HG03066 (cell line): ENCODE data around the gene ALLC.
"Not testable (repeated sequence)": the region's sequence is repeated elsewhere in the genome, so short reads cannot be mapped to it uniquely, and the experiment has no call there.

Experiments used
- ATAC-seq: cut with Tn5 transposase; IDR thresholded peaks from one replicate; pipeline ENCODE4 v1.9.1; 2021; ENCODE audit warnings: low read depth; ENCODE audit not compliant: unreplicated experiment

Gene ALLC

DNA sequence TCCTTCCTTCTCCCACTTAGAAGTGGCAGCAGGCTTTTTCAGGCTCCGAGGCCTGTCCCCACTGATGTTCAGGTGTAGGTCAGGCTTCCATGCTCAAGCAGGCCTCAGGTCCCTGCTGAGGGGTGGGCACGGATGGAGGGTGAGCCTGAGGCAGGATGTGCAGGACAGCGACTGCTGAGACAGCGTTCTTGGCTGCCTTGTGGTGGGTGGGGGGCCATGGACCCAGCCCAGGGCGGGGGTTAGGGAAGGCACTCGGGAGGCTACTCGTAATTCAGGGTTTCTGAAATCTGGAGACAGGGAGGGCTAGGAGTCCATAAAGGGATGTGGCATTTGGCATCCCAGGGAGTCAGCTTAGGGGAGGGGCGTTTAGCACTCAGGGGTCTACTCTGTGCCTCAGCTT is 32.8 kb upstream of the ALLC start:
- ATAC-seq = no peak

DNA sequence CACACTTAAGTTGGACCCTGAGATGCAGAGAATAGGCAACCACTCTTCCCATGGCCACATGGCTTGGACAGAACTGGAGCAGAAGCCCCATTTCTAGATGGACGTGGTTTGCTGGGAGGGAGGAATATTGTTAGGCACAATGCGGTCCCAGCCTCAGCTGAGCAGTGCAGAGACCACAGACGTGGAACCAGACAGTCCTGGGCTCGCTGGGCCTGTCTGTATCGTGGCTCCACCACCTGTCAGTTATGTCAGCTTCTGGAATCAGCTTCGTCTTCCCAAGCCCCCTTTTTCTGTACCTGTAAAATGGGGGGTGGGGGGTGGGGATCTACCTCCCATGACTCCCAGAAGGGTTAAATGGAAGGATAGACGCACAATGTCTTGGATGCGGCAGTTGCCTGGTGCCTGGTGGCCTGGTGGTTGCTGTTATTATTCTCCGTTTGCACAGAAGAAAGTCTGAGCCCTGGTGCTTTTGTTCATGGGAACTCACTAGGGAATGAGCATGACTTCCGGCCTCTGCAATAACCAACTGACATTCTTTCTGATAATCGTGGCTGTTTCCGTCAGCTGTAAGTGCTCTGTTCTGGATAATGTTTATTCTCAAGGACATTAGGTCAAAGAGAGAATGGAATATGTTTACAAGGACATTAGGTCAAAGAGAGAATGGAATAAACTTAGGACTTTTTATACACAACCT is 31.7 kb upstream of the ALLC start:
- ATAC-seq = no peak

GRCh38 chr2:3626812-3627499 is 31.0 kb upstream of the ALLC start:
- ATAC-seq = no peak

DNA sequence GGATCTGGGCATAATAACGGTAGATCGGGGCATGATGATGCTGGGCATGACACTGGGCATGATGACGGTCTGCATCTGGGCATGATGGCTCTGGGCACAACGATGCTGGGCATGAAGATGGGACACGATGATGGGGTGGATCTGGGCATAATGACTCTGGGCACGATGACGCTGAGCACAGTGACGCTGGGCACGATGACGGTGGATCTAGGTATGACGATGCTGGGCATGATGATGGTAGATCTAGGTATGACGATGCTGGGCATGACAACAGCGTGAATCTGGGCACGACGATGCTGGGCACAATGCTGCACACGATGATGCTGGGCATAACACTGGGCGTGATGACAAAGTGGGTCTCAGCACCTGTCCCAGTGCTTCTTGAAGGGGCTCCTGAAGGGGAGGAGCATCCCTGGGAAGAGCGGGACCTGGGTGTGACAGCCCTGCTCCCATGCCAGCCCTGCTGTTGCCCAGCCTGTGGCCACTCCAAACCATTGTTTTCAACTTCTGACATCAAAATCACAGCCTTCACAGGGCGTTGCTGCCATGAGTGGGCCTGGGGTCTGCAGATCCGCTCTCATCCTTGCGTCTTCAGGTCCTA is 30.4 kb upstream of the ALLC start:
- ATAC-seq = no peak

DNA sequence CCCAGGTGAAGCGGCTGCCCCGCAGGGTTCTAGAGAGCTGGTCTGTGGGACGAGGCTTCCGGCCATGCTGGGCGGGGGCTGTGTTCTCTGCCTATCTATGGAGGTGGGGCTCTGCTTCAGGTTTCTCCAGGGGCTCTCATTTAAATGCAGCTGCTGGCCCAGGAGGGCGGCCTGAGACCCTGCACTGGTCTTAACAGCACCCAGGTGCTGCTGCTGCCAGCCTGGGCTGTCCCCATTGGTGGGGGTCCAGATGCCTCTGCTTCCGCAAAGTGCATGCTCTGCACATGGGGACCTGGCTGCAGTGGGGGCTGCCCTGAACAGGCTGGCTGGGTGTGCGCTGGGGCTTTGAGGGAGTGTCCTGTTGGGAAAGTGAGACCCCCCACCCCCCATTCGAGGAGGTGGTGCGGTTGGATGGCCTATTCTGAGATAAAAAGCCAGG is 29.7 kb upstream of the ALLC start:
- no peak for ATAC-seq

GRCh38 chr2:3628800-3629199 is 29.2 kb upstream of the ALLC start:
- ATAC-seq = no peak

DNA sequence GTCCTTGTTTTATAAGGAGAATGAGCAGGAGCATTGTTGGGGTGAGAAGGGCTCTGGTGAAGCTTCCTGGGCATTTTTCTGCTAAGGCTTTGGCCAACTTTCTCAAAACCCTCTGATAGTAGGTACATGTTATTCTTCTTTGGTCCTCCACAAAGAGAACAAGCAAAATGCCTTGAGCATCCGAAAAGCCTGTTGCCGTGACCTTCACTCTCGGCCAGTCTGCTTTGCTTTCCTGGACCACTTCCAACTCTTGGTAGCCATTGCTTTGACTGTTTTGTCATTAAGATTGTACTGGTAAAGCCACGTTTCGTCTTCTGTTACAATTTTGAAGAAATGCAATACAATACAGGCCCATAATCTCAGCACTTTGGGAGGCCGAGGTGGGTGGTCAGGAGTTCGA is 27.4 kb upstream of the ALLC start:
- no peak for ATAC-seq

GRCh38 chr2:3631161-3631850 is 26.7 kb upstream of the ALLC start:
- no peak for ATAC-seq

DNA sequence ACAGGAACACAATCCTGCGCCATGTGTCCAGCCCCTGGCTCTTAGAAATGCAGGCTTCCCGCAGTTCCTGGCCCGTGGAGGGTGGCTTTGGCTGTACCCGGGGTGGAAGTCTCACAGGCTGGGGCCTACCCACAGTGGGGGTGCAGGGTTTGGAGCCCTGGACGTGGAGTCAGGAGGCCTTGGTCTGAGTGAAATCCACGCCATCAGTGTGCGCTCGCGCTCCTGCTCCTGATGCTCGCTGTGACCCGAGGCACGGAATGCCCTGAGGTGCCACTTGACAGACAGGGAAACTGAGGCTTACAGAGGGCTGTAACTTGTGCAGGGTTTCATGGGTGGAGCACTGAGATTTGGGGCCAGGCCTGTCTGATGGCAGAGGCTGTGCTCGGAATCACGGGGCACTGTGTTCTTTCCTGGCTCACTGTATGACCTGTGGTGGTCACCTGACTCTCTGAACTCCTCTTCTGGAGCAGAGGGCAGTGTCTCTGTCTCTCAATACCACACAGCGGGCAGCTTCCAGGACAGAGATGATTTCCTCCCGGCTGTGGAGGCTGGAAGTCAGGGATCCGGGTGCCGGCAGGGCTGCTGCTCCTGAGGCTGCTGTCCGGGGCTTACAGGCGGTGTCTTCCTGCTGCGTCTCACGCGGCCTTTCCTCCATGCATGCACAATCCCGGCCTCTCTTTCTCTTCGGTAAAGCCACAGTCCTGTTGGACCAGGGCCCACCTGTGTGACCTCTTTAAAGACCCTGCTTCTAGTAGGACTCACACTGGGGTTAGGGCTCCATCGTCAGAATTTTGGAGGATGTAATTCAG is 25.9 kb upstream of the ALLC start:
- no peak for ATAC-seq

GRCh38 chr2:3633089-3633981 is 24.7 kb upstream of the ALLC start:
- no peak for ATAC-seq

DNA sequence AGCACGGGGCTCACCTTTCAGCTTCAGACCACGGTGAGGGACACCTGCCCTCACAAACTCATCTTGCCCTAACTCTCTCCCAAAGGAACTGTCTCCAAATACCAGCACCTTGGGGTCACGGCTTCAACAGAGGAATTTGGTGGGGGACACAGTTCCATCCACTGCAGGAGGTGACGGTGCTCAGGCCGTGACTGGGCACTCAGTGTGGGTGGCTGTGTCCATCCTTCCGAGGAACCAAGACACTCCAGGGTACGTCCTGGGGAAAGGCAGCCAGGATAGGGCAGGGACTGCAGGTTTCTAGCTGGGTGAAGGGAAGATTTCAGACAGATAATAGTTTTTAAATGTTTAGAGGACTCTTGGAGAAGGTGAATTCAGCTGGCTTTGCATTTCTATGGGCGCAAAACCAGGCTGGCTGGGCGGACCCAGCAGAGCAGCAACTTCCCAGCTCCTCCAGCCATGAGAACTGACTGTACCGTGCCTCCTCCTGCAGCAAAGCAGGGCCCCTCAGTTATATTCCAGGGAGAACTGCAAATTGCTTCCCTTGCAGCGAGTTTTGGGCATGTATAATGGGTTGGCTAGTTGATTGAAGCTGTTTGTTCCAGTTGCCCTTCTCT is 23.9 kb upstream of the ALLC start:
- ATAC-seq = no peak

DNA sequence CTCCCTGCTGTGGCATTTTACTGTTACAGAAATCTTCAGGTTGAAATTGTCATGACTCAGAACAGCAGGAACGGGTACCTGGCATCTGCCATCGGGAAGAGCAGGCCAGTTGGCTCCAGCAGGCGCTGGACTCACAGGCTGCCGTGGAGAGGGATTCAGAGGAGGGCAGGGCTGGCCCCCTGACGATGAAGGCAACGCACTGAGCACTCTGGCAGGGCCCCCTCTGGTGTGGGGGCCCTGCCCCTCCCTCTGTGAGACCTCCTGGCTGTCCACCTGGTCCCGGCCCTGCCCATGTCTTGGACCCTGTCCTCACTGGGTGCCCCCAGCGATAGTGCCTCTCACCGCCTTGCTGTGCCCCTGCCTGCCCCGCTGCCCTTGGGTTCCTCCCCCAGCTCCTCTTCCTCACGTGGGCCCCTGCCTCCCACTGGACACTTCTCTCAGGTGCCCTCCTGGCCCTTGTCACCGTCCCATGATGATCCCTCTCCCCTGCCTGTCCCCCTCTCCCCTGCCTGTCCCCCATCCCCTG is 23.3 kb upstream of the ALLC start:
- ATAC-seq = no peak

GRCh38 chr2:3635171-3635974 is 22.6 kb upstream of the ALLC start:
- no peak for ATAC-seq

DNA sequence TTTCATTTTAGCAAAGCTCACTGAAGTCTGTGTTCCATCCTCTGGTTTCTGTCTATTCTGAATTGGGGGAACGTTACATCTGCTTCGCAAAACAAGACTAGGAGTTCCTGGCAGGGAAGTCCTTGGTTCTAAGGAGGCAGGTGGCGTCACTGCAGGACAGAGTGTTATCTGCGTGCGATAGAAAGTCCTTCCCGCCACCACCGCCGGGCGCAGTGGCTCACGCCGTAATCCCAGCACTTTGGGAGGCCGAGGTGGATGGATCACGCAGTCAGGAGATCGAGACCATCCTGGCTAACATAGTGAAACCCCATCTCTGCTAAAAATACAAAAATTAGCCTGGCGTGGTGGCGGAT is 22.0 kb upstream of the ALLC start:
- ATAC-seq = not testable (repeated sequence)

DNA sequence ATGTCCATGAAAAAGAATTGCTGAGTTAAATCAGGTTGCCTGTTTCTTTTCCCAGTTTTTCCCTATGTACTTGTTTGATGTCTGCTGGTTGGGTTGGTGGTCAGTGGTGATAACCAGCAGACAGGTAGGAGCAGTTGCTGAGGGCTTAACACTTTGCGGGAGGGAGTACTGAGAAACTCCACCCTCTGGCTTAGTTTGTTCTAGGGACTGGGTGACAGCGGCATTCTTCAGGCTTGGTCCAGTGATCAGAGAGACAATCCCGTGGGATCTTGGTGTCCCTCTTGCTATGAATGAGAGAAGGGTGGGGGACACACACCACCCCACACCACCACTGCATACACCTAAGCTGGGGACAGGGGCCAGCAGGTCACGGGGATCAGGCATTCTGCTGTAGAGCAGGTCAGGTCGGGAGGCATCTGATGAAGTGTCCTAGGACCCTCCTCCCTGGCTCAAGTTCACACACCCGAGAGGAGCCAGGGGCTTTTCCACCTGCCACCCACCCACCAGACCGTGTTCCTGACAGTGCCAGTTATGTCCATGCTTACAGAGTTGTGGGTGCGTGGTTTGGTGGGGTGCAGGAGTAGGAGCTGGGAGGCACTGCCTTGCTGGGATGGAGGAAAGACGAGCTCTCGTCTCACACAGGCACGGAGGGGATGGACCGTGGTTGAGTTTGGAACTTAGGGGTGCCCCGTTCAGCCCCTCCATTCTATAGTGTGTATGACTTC is 21.3 kb upstream of the ALLC start:
- ATAC-seq = no peak

- no peak for ATAC-seq
Observed at GRCh38 chr2:3637311-3637675, 20.7 kb upstream of the ALLC start.

- no peak for ATAC-seq
Observed at GRCh38 chr2:3637692-3638455, 20.1 kb upstream of the ALLC start.
